K562 (cell line): ENCODE data around the gene GMEB2. TPM values are rescaled to one million over a fixed set of nuclear protein-coding genes. Genes with fewer than 3 reads are reported as not detected.
A peak's percentile ranks its signal among the peaks of the same experiment; 100 is the strongest.

ENCODE experiments used
- MYNN ChIP-seq, 2 experiments: sonication (generic); formaldehyde crosslinking in 1 of 2; IDR thresholded peaks; 2 replicates each; pipeline versions ENCODE4 v1.5.0 to v1.6.1; 2016 to 2020; ENCODE audit warnings: antibody characterized with exemption in 1 of 2, missing genetic modification reagents in 1 of 2
- NELFE ChIP-seq: IDR thresholded peaks from 2 replicates; pipeline ENCODE4 v1.6.1; 2011; ENCODE audit warnings: mild to moderate bottlenecking; ENCODE audit not compliant: insufficient read depth, insufficient read length
- POU5F1 ChIP-seq: fragments of 150-350 bp; IDR thresholded peaks from 2 replicates; pipeline ENCODE4 v1.6.1; 2014; ENCODE audit warnings: borderline replicate concordance, low read length, low read depth, mild to moderate bottlenecking; ENCODE audit not compliant: partially characterized antibody
- RBFOX2 ChIP-seq: fragments of 200-400 bp; formaldehyde crosslinking; IDR thresholded peaks from 2 replicates; pipeline ENCODE4 v1.6.1; 2017; ENCODE audit warnings: low read depth, mild to moderate bottlenecking, low read length, moderate library complexity
- RBM22 ChIP-seq: fragments of 200-400 bp; formaldehyde crosslinking; IDR thresholded peaks from 2 replicates; pipeline ENCODE4 v1.6.1; 2018; ENCODE audit warnings: low read length, low read depth; ENCODE audit not compliant: poor library complexity, severe bottlenecking
- RCOR1 ChIP-seq, 2 experiments: IDR thresholded peaks; 2 replicates each; pipeline ENCODE4 v1.6.1; 2012; ENCODE audit warnings: low read depth in 2 of 2, low read length in 2 of 2, borderline replicate concordance in 1 of 2, improper control_type of control experiment in 1 of 2
- WHSC1 ChIP-seq: IDR thresholded peaks from one replicate; pipeline ENCODE4 v1.6.1; 2012; ENCODE audit warnings: low read length, control low read depth, inconsistent platforms
- ZFPM2 ChIP-seq: fragments of 250-450 bp; sonication (Bioruptor Pico); IDR thresholded peaks from 2 replicates; pipeline ENCODE4 v1.5.1; 2022; ENCODE audit warnings: mild to moderate bottlenecking
- ZNF165 ChIP-seq: fragments of 250-450 bp; sonication (Bioruptor Pico); IDR thresholded peaks from 2 replicates; pipeline ENCODE4 v1.4.0; 2020; ENCODE audit warnings: borderline replicate concordance
- polyA plus RNA-seq, 8 experiments: library from polyadenylated mRNA; depleted of rRNA in 4 of 8; stranded (reverse) in 5 of 8; unstranded in 3 of 8; fragments of >200 nt; fragmentation: Nextera tagmentation in 2 of 8; fragmentation: Illumina TruSeq in 1 of 8; extraction: Ambion mirVana in 2 of 8; extraction: Trizol in 1 of 8; gene quantifications; 2 replicates each; pipeline versions ENCODE4 v1.2.1 to v1.2.3, GENCODE V29; 2011 to 2014; ENCODE audit warnings: inconsistent platforms in 1 of 8, missing spikeins in 1 of 8
- total RNA-seq, 7 experiments: library from RNA; depleted of rRNA in 6 of 7; stranded (reverse); fragments of >200 nt in 6 of 7; fragmentation: Illumina TruSeq in 2 of 7; extraction: Trizol in 2 of 7; gene quantifications; 2 replicates each; pipeline versions ENCODE4 v1.2.1 to v1.2.3, GENCODE V29; 2011 to 2021; ENCODE audit warnings: low replicate concordance in 1 of 7
- TF ChIP-seq, protein P1 (sequence below), 3 experiments: fragments of 200-800 bp in 1 of 3; sonication (Bioruptor generic) in 1 of 3; sonication (generic) in 1 of 3; formaldehyde crosslinking in 1 of 3; IDR thresholded peaks; 2 replicates each; pipeline versions ENCODE4 v1.6.1 to v1.8.0; 2016 to 2022; ENCODE audit warnings: mild to moderate bottlenecking in 2 of 3, missing compliant biosample characterization in 2 of 3, missing genetic modification characterization in 2 of 3, missing genetic modification reagents in 1 of 3
- TF ChIP-seq, protein P2 (sequence below): fragments of 450-650 bp; IDR thresholded peaks from 2 replicates; pipeline ENCODE4 v1.6.1; 2017; ENCODE audit warnings: antibody characterized with exemption, mild to moderate bottlenecking
- TF ChIP-seq, protein P3 (sequence below), 2 experiments: fragments of 450-650 bp; IDR thresholded peaks; 2 replicates each; pipeline ENCODE4 v1.6.1; 2016
- TF ChIP-seq, protein P4 (sequence below): IDR thresholded peaks from 3 replicates; pipeline ENCODE4 v1.6.1; 2011; ENCODE audit warnings: borderline replicate concordance, mild to moderate bottlenecking; ENCODE audit not compliant: insufficient read length, insufficient read depth
- TF ChIP-seq, protein P5 (sequence below), 2 experiments: IDR thresholded peaks in 1 of 2; conservative IDR thresholded peaks in 1 of 2; 2 replicates each; pipeline ENCODE4 v1.6.1; 2016; ENCODE audit warnings: low read depth in 2 of 2, mild to moderate bottlenecking in 1 of 2, missing compliant biosample characterization in 1 of 2, missing genetic modification characterization in 1 of 2, moderate library complexity in 1 of 2

GMEB2 gene
- total and polyA plus RNA-seq, 9 of the 15 experiments (the other 6 are each of a cell fraction or from before 2014, with no cell fraction given): 0.03 to 13.9 (median 6.3) TPM

DNA sequence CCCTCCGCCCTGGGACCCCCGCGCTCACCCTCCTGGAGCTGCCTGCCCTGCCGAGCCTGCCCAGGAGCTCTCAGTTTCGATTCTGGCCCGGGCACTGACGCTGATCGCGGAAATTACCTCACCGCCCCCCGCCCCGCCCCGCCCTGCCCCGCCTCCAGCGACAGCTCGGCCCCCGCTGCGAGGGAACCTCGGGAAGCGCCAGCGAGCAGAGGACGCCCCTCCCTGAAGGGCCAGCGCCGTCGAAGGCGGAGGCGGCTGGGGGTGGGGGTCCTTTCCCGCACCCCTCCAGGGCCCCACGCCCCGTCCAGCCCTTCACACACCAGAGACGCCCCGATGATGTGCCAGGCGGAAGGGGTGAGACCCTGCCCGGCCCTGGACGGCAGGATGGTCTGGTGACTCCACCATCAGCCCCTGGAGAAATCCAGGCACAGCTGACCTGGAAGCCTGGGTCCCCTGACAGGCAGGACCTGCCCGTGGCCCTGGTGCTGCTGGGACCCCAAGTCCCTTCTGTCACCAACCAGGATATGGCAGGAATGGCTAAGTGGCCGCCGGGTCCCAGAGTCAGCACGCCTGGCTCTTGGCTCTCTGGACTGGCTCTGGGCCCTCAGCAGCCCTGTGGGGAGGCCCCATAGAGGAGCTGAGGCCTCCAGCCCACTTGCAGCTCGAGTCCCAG is 52.6 kb downstream of the GMEB2 start, which contains the start of gene HELZ2 (continued):
- TF ChIP-seq WHSC1 (no peak), ZFPM2 (no peak), RBM22 (no peak), NELFE (no peak), POU5F1 (no peak), MYNN (IDR thresholded peaks at IDR 0.05) (no peak), MYNN (CRISPR knock-in tag; IDR thresholded peaks at IDR 0.05) (no peak), ZNF165 (no peak), RBFOX2 (peak; percentile 66), RCOR1 (IDR thresholded peaks at IDR 0.05; ENCODE audit: borderline replicate concordance in 1 of 2, low read depth in 2 of 2, low read length in 2 of 2) (no peak)
- TF ChIP-seq, protein P1, sequence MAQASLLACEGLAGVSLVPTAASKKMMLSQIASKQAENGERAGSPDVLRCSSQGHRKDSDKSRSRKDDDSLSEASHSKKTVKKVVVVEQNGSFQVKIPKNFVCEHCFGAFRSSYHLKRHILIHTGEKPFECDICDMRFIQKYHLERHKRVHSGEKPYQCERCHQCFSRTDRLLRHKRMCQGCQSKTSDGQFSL (CRISPR knock-in tag; IDR thresholded peaks at IDR 0.05): 0 out of 2 replicates have a peak, but pooled peaks have one; percentile 38
- TF ChIP-seq, protein P1 (tag; IDR thresholded peaks at IDR 0.05): no peak
- TF ChIP-seq, protein P2, sequence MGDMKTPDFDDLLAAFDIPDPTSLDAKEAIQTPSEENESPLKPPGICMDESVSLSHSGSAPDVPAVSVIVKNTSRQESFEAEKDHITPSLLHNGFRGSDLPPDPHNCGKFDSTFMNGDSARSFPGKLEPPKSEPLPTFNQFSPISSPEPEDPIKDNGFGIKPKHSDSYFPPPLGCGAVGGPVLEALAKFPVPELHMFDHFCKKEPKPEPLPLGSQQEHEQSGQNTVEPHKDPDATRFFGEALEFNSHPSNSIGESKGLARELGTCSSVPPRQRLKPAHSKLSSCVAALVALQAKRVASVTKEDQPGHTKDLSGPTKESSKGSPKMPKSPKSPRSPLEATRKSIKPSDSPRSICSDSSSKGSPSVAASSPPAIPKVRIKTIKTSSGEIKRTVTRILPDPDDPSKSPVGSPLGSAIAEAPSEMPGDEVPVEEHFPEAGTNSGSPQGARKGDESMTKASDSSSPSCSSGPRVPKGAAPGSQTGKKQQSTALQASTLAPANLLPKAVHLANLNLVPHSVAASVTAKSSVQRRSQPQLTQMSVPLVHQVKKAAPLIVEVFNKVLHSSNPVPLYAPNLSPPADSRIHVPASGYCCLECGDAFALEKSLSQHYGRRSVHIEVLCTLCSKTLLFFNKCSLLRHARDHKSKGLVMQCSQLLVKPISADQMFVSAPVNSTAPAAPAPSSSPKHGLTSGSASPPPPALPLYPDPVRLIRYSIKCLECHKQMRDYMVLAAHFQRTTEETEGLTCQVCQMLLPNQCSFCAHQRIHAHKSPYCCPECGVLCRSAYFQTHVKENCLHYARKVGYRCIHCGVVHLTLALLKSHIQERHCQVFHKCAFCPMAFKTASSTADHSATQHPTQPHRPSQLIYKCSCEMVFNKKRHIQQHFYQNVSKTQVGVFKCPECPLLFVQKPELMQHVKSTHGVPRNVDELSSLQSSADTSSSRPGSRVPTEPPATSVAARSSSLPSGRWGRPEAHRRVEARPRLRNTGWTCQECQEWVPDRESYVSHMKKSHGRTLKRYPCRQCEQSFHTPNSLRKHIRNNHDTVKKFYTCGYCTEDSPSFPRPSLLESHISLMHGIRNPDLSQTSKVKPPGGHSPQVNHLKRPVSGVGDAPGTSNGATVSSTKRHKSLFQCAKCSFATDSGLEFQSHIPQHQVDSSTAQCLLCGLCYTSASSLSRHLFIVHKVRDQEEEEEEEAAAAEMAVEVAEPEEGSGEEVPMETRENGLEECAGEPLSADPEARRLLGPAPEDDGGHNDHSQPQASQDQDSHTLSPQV: no peak
- TF ChIP-seq, protein P3, sequence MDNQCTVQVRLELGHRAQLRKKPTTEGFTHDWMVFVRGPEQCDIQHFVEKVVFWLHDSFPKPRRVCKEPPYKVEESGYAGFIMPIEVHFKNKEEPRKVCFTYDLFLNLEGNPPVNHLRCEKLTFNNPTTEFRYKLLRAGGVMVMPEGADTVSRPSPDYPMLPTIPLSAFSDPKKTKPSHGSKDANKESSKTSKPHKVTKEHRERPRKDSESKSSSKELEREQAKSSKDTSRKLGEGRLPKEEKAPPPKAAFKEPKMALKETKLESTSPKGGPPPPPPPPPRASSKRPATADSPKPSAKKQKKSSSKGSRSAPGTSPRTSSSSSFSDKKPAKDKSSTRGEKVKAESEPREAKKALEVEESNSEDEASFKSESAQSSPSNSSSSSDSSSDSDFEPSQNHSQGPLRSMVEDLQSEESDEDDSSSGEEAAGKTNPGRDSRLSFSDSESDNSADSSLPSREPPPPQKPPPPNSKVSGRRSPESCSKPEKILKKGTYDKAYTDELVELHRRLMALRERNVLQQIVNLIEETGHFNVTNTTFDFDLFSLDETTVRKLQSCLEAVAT (IDR thresholded peaks at IDR 0.05): no peak
- TF ChIP-seq, protein P4, sequence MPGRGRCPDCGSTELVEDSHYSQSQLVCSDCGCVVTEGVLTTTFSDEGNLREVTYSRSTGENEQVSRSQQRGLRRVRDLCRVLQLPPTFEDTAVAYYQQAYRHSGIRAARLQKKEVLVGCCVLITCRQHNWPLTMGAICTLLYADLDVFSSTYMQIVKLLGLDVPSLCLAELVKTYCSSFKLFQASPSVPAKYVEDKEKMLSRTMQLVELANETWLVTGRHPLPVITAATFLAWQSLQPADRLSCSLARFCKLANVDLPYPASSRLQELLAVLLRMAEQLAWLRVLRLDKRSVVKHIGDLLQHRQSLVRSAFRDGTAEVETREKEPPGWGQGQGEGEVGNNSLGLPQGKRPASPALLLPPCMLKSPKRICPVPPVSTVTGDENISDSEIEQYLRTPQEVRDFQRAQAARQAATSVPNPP: no peak
- TF ChIP-seq, protein P5, sequence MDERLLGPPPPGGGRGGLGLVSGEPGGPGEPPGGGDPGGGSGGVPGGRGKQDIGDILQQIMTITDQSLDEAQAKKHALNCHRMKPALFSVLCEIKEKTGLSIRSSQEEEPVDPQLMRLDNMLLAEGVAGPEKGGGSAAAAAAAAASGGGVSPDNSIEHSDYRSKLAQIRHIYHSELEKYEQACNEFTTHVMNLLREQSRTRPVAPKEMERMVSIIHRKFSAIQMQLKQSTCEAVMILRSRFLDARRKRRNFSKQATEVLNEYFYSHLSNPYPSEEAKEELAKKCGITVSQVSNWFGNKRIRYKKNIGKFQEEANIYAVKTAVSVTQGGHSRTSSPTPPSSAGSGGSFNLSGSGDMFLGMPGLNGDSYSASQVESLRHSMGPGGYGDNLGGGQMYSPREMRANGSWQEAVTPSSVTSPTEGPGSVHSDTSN (CRISPR knock-in tag; IDR thresholded peaks at IDR 0.05; ENCODE audit: low read depth): no peak
- TF ChIP-seq, protein P5 (tag; conservative IDR thresholded peaks at IDR 0.05; ENCODE audit: low read depth): no peak
